GM23338 (cell line): ENCODE measurements around the gene DOCK10. TPM values are rescaled to one million over a fixed set of nuclear protein-coding genes. Genes with fewer than 3 reads are reported as not detected.
A peak's percentile ranks its signal among the peaks of the same experiment; 100 is the strongest.

Experiments
- ATAC-seq: fragments of 200-7000 bp; cut with Tn5 transposase; 3 replicates; pipeline ENCODE4 v1.9.1; 2020
- DNase-seq: peaks from one replicate; pipeline ENCODE4 v3.0.0-alpha.2; 2015; ENCODE audit warnings: low spot score
- H2AFZ ChIP-seq: fragments of 200-600 bp; sonication (generic); 2 replicates; pipeline ENCODE4 v1.8.0; 2016; ENCODE audit warnings: antibody characterized with exemption, mild to moderate bottlenecking, moderate library complexity
- H3F3A ChIP-seq: fragments of 200-600 bp; sonication (generic); replicated peaks from 2 replicates; pipeline ENCODE4 v1.8.0; 2017; ENCODE audit warnings: antibody characterized with exemption, mixed run types, low read depth
- H3K27ac ChIP-seq: fragments of 200-600 bp; sonication (generic); 2 replicates; pipeline ENCODE4 v1.6.1; 2016; ENCODE audit warnings: low read depth
- H3K27me3 ChIP-seq: fragments of 200-600 bp; sonication (generic); 2 replicates; pipeline ENCODE4 v1.8.0; 2016; ENCODE audit warnings: mild to moderate bottlenecking, mixed run types, moderate library complexity; ENCODE audit not compliant: insufficient read depth
- H3K36me3 ChIP-seq: fragments of 200-600 bp; sonication (generic); 2 replicates; pipeline ENCODE4 v1.8.0; 2016; ENCODE audit warnings: mild to moderate bottlenecking; ENCODE audit not compliant: insufficient read depth
- H3K4me1 ChIP-seq: fragments of 200-600 bp; sonication (generic); 2 replicates; pipeline ENCODE4 v1.8.0; 2016; ENCODE audit warnings: mild to moderate bottlenecking, moderate library complexity; ENCODE audit not compliant: insufficient read depth
- H3K4me2 ChIP-seq: fragments of 200-600 bp; sonication (generic); 2 replicates; pipeline ENCODE4 v1.7.1; 2017; ENCODE audit warnings: mixed run types
- H3K4me3 ChIP-seq: fragments of 200-600 bp; sonication (generic); 2 replicates; pipeline ENCODE4 v1.6.1; 2016; ENCODE audit warnings: mixed run types
- H3K79me2 ChIP-seq: fragments of 200-600 bp; sonication (generic); replicated peaks from 2 replicates; pipeline ENCODE4 v1.8.0; 2017; ENCODE audit warnings: mild to moderate bottlenecking; ENCODE audit not compliant: insufficient read depth
- H3K9me2 ChIP-seq: fragments of 200-600 bp; sonication (generic); 2 replicates; pipeline ENCODE4 v1.8.0; 2017; ENCODE audit not compliant: insufficient read depth
- H4K20me1 ChIP-seq: fragments of 200-600 bp; sonication (generic); replicated peaks from 2 replicates; pipeline ENCODE4 v1.8.0; 2017; ENCODE audit warnings: mild to moderate bottlenecking; ENCODE audit not compliant: insufficient read depth
- H3K27ac Mint-ChIP-seq: 2 replicates; pipeline ENCODE4 v1.8.0; 2020; ENCODE audit warnings: inconsistent platforms, mild to moderate bottlenecking, moderate library complexity, mixed read lengths
- H3K27me3 Mint-ChIP-seq: 3 replicates; pipeline ENCODE4 v1.8.0; 2022; ENCODE audit warnings: low read depth, mild to moderate bottlenecking, moderate library complexity, mixed read lengths, inconsistent platforms; ENCODE audit not compliant: insufficient read depth, poor library complexity
- H3K36me3 Mint-ChIP-seq: 3 replicates; pipeline ENCODE4 v1.8.0; 2021; ENCODE audit warnings: low read depth, mild to moderate bottlenecking, inconsistent platforms, moderate library complexity, mixed read lengths
- H3K4me1 Mint-ChIP-seq: 3 replicates; pipeline ENCODE4 v1.8.0; 2020; ENCODE audit warnings: mild to moderate bottlenecking, inconsistent platforms, mixed read lengths
- H3K4me3 Mint-ChIP-seq: 3 replicates; pipeline ENCODE4 v1.8.0; 2021; ENCODE audit warnings: moderate library complexity, mild to moderate bottlenecking, inconsistent platforms, mixed read lengths
- H3K9me3 Mint-ChIP-seq: 3 replicates; pipeline ENCODE4 v1.8.0; 2020; ENCODE audit warnings: moderate library complexity, mild to moderate bottlenecking, inconsistent platforms, mixed read lengths
- CREB1 ChIP-seq: fragments of 250-450 bp; sonication (Bioruptor Pico); IDR thresholded peaks from 2 replicates; pipeline ENCODE4 v1.5.0; 2020; ENCODE audit warnings: low read depth, mild to moderate bottlenecking, moderate library complexity
- EZH2 ChIP-seq: fragments of 200-600 bp; sonication (generic); IDR thresholded peaks from one replicate; pipeline ENCODE4 v1.8.0; 2017; ENCODE audit warnings: antibody characterized with exemption, mild to moderate bottlenecking, low read depth; ENCODE audit not compliant: unreplicated experiment
- EZH2phosphoT487 ChIP-seq: fragments of 200-600 bp; sonication (generic); IDR thresholded peaks from one replicate; pipeline ENCODE4 v1.8.1; 2018; ENCODE audit warnings: antibody characterized with exemption; ENCODE audit not compliant: unreplicated experiment
- JUNB ChIP-seq: IDR thresholded peaks from one replicate; pipeline ENCODE4 v1.6.1; 2016; ENCODE audit warnings: antibody characterized with exemption; ENCODE audit not compliant: unreplicated experiment
- NANOG ChIP-seq: IDR thresholded peaks from 2 replicates; pipeline ENCODE4 v1.6.1; 2016; ENCODE audit warnings: antibody characterized with exemption, borderline replicate concordance
- POLR2AphosphoS5 ChIP-seq: IDR thresholded peaks from 2 replicates; pipeline ENCODE4 v1.6.1; 2016; ENCODE audit warnings: antibody characterized with exemption, low read depth
- STAT1 ChIP-seq: IDR thresholded peaks from one replicate; pipeline ENCODE4 v1.6.1; 2016; ENCODE audit warnings: antibody characterized with exemption; ENCODE audit not compliant: unreplicated experiment
- ZNF114 ChIP-seq: fragments of 250-450 bp; sonication (Bioruptor Pico); IDR thresholded peaks from 2 replicates; pipeline ENCODE4 v1.5.0; 2020; ENCODE audit warnings: mild to moderate bottlenecking, moderate library complexity
- ZNF331 ChIP-seq: fragments of 250-450 bp; sonication (Bioruptor Pico); IDR thresholded peaks from 2 replicates; pipeline ENCODE4 v1.5.0; 2020; ENCODE audit warnings: low read depth, mild to moderate bottlenecking, moderate library complexity
- polyA plus RNA-seq: library from polyadenylated mRNA; unstranded; fragments of >200 nt; fragmentation: Nextera tagmentation; extraction: Ambion mirVana; gene quantifications from 2 replicates; pipeline ENCODE4 v1.2.1, GENCODE V29; 2016
- total RNA-seq: library from RNA; depleted of rRNA; stranded (reverse); fragments of >200 nt; shearing (Covaris generic); gene quantifications from 2 replicates; pipeline ENCODE4 v1.2.3, GENCODE V29; 2014
- TF ChIP-seq, protein P1 (sequence below): IDR thresholded peaks from one replicate; pipeline ENCODE4 v1.6.1; 2018; ENCODE audit warnings: antibody characterized with exemption; ENCODE audit not compliant: unreplicated experiment
- TF ChIP-seq, protein P2 (sequence below), 2 experiments: fragments of 200-600 bp in 1 of 2; sonication (generic) in 1 of 2; conservative IDR thresholded peaks; 2 replicates each; pipeline versions ENCODE4 v1.5.1 to v1.6.1; 2016 to 2017; ENCODE audit warnings: antibody characterized with exemption in 2 of 2, low read depth in 2 of 2, mild to moderate bottlenecking in 2 of 2, moderate library complexity in 1 of 2
- TF ChIP-seq, protein P3 (sequence below): IDR thresholded peaks from 2 replicates; pipeline ENCODE4 v1.6.1; 2016; ENCODE audit warnings: antibody characterized with exemption

The DOCK10 gene
- total and polyA plus RNA-seq, 2 experiments from 2014 or later, result 1.0 to 1.7 TPM

DNA sequence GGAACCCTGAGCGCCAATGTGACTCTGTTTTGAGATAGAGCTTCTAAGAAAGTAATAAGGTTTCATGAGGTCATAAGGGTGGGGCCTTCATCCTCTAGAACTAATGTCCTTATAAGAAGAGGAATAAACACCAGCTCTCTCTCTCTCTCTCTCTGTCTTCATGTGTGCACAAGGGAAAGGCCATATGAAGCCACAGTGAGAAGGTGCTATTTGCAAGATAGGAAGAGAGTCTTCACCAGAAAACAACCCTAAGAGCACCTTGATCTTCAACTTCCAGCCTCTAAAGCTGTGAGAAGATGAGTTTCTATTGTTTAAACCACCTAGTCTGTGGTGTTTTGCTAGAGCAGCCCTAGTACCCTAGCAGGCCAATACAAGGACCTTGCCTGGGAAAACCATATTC is 55.8 kb downstream of the DOCK10 start:
- DNase-seq, result no peak
- no peaks in the 10 kb centered on the region for H3K9me3 Mint-ChIP-seq
- no peaks in the 10 kb centered on the region for H3K79me2 ChIP-seq
- no peaks in the 10 kb centered on the region for H3K4me1 ChIP-seq
- no peaks in the 10 kb centered on the region for H3K9me2 ChIP-seq
- ATAC-seq, result no peak
- no peak overlapping the region for H3K4me2 ChIP-seq
- no peak for TF ChIP-seq CREB1 (CRISPR knock-in tag)
- TF ChIP-seq ZNF331 (CRISPR knock-in tag), result no peak
- H2AFZ ChIP-seq, result no peak overlapping the region
- H3K4me3 Mint-ChIP-seq, result no peak overlapping the region
- H3K27ac Mint-ChIP-seq, result no peak overlapping the region
- H3K4me3 ChIP-seq, result no peak overlapping the region
- H3K27ac ChIP-seq, result no peak overlapping the region
- H4K20me1 ChIP-seq, result no peaks in the 10 kb centered on the region
- H3F3A ChIP-seq, result no peaks in the 10 kb centered on the region
- H3K36me3 Mint-ChIP-seq, result no peaks in the 10 kb centered on the region
- no peaks in the 10 kb centered on the region for H3K27me3 Mint-ChIP-seq
- no peaks in the 10 kb centered on the region for H3K36me3 ChIP-seq
- no peaks in the 10 kb centered on the region for H3K27me3 ChIP-seq
- H3K4me1 Mint-ChIP-seq, result peaks cover 11% of the 10 kb centered on the region; the same call in 1 of the 3 replicates

DNA sequence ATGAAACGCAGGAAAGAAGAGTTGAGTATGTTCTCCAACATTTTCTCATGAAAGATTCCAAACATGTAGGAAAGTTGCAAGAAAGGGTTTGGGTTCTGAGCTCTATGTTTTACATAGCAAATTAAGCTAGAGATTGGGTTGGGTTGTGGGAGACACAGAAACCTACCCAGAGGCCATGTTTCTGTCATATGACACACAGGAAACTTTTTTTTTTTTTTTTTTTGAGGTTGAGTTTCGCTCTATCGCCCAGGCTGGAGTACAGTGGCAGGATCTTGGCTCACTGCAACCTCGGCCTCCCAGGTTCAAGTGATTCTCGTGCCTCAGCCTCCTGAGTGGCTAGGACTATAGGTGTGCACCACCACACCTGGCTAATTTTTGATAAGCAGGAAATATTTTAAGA is 57.6 kb downstream of the DOCK10 start:
- Mint-ChIP-seq H3K27ac (no peak overlapping the region), H3K4me1 (peaks cover 11% of the 10 kb centered on the region; the same call in 1 of the 3 replicates), H3K36me3 (no peaks in the 10 kb centered on the region), H3K9me3 (no peaks in the 10 kb centered on the region), H3K27me3 (no peaks in the 10 kb centered on the region), H3K4me3 (no peak overlapping the region)
- Histone ChIP-seq H3F3A (no peaks in the 10 kb centered on the region), H3K79me2 (no peaks in the 10 kb centered on the region), H3K27me3 (no peaks in the 10 kb centered on the region), H4K20me1 (no peaks in the 10 kb centered on the region), H3K9me2 (no peaks in the 10 kb centered on the region), H3K4me1 (no peaks in the 10 kb centered on the region), H3K4me3 (no peak overlapping the region), H3K4me2 (no peak overlapping the region), H3K27ac (no peak overlapping the region), H3K36me3 (no peaks in the 10 kb centered on the region), H2AFZ (0 out of 2 replicates have a peak overlapping the region, but pooled peaks have one; percentile 6)
- no peak for ATAC-seq
- no peak for DNase-seq
- TF ChIP-seq EZH2, result no peak
- TF ChIP-seq JUNB, result no peak
- TF ChIP-seq, protein P1, sequence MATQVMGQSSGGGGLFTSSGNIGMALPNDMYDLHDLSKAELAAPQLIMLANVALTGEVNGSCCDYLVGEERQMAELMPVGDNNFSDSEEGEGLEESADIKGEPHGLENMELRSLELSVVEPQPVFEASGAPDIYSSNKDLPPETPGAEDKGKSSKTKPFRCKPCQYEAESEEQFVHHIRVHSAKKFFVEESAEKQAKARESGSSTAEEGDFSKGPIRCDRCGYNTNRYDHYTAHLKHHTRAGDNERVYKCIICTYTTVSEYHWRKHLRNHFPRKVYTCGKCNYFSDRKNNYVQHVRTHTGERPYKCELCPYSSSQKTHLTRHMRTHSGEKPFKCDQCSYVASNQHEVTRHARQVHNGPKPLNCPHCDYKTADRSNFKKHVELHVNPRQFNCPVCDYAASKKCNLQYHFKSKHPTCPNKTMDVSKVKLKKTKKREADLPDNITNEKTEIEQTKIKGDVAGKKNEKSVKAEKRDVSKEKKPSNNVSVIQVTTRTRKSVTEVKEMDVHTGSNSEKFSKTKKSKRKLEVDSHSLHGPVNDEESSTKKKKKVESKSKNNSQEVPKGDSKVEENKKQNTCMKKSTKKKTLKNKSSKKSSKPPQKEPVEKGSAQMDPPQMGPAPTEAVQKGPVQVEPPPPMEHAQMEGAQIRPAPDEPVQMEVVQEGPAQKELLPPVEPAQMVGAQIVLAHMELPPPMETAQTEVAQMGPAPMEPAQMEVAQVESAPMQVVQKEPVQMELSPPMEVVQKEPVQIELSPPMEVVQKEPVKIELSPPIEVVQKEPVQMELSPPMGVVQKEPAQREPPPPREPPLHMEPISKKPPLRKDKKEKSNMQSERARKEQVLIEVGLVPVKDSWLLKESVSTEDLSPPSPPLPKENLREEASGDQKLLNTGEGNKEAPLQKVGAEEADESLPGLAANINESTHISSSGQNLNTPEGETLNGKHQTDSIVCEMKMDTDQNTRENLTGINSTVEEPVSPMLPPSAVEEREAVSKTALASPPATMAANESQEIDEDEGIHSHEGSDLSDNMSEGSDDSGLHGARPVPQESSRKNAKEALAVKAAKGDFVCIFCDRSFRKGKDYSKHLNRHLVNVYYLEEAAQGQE, result no peak
- no peak for TF ChIP-seq POLR2AphosphoS5
- TF ChIP-seq, protein P2, sequence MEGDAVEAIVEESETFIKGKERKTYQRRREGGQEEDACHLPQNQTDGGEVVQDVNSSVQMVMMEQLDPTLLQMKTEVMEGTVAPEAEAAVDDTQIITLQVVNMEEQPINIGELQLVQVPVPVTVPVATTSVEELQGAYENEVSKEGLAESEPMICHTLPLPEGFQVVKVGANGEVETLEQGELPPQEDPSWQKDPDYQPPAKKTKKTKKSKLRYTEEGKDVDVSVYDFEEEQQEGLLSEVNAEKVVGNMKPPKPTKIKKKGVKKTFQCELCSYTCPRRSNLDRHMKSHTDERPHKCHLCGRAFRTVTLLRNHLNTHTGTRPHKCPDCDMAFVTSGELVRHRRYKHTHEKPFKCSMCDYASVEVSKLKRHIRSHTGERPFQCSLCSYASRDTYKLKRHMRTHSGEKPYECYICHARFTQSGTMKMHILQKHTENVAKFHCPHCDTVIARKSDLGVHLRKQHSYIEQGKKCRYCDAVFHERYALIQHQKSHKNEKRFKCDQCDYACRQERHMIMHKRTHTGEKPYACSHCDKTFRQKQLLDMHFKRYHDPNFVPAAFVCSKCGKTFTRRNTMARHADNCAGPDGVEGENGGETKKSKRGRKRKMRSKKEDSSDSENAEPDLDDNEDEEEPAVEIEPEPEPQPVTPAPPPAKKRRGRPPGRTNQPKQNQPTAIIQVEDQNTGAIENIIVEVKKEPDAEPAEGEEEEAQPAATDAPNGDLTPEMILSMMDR (conservative IDR thresholded peaks at IDR 0.05; ENCODE audit: low read depth in 2 of 2), result no peak
- TF ChIP-seq NANOG, result no peak
- TF ChIP-seq ZNF331 (CRISPR knock-in tag), result no peak
- TF ChIP-seq STAT1, result no peak
- no peak for TF ChIP-seq ZNF114 (CRISPR knock-in tag)
- no peak for TF ChIP-seq EZH2phosphoT487
- TF ChIP-seq, protein P3, sequence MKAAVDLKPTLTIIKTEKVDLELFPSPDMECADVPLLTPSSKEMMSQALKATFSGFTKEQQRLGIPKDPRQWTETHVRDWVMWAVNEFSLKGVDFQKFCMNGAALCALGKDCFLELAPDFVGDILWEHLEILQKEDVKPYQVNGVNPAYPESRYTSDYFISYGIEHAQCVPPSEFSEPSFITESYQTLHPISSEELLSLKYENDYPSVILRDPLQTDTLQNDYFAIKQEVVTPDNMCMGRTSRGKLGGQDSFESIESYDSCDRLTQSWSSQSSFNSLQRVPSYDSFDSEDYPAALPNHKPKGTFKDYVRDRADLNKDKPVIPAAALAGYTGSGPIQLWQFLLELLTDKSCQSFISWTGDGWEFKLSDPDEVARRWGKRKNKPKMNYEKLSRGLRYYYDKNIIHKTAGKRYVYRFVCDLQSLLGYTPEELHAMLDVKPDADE, result no peak
